Measurements from ENCODE around the gene PAIP2.

PAIP2 gene

GRCh38 chr5:139410993-139411828, 69.6 kb downstream of the PAIP2 start:
- DNase-seq (ENCODE audit: insufficient read length, low spot score) (no peak), FAIRE-seq (no peak)

GRCh38 chr5:139413153-139413552, 71.5 kb downstream of the PAIP2 start:
- FAIRE-seq = no peak
- DNase-seq (ENCODE audit: insufficient read length, low spot score) = no peak
- no peak for TF ChIP-seq POLR2A (IDR thresholded peaks at IDR 0.05; ENCODE audit: low read depth, low read length)

More at GRCh38 chr5:139410993-139411828, 69.6 kb downstream of the PAIP2 start:
- no peak for TF ChIP-seq POLR2A (IDR thresholded peaks at IDR 0.05; ENCODE audit: low read depth, low read length)

- TF ChIP-seq POLR2A (IDR thresholded peaks at IDR 0.05; ENCODE audit: low read depth, low read length) = no peak
- no peak for DNase-seq (ENCODE audit: insufficient read length, low spot score)
- no peak for FAIRE-seq
Observed at GRCh38 chr5:139413963-139414362, 72.3 kb downstream of the PAIP2 start.

- no peak for FAIRE-seq
- no peak for TF ChIP-seq POLR2A (IDR thresholded peaks at IDR 0.05; ENCODE audit: low read depth, low read length)
- no peak for DNase-seq (ENCODE audit: insufficient read length, low spot score)
Observed at GRCh38 chr5:139414581-139415130, 73.0 kb downstream of the PAIP2 start.

- DNase-seq (ENCODE audit: insufficient read length, low spot score) = no peak
- no peak for TF ChIP-seq POLR2A (IDR thresholded peaks at IDR 0.05; ENCODE audit: low read depth, low read length)
- FAIRE-seq = no peak
Observed at GRCh38 chr5:139415221-139415861, 73.7 kb downstream of the PAIP2 start.

GRCh38 chr5:139415869-139416268, 74.2 kb downstream of the PAIP2 start:
- no peak for FAIRE-seq
- TF ChIP-seq POLR2A (IDR thresholded peaks at IDR 0.05; ENCODE audit: low read depth, low read length) = no peak
- DNase-seq (ENCODE audit: insufficient read length, low spot score) = no peak

GRCh38 chr5:139416651-139417050, 75.0 kb downstream of the PAIP2 start:
- DNase-seq (ENCODE audit: insufficient read length, low spot score) (no peak), FAIRE-seq (no peak)
- no peak for TF ChIP-seq POLR2A (IDR thresholded peaks at IDR 0.05; ENCODE audit: low read depth, low read length)

GRCh38 chr5:139417214-139417613, 75.6 kb downstream of the PAIP2 start:
- DNase-seq (ENCODE audit: insufficient read length, low spot score) (no peak), FAIRE-seq (no peak)
- TF ChIP-seq POLR2A (IDR thresholded peaks at IDR 0.05; ENCODE audit: low read depth, low read length) = no peak

GRCh38 chr5:139418793-139419192, 77.1 kb downstream of the PAIP2 start:
- TF ChIP-seq POLR2A (IDR thresholded peaks at IDR 0.05; ENCODE audit: low read depth, low read length) = no peak
- no peak for DNase-seq (ENCODE audit: insufficient read length, low spot score)
- FAIRE-seq = no peak

Data from H54 (cell line).